CD4-positive, CD25-positive, alpha-beta regulatory T cell (primary cell): ENCODE measurements around the gene SRPK2. TPM values are rescaled to one million over a fixed set of nuclear protein-coding genes. Genes with fewer than 3 reads are reported as not detected.
A peak's percentile ranks its signal among the peaks of the same experiment; 100 is the strongest.

Experiments
- ATAC-seq, 2 donors: fragments of 150-1000 bp; cut with Tn5 transposase; one replicate each; pipeline ENCODE4 v1.10.0; 2021; ENCODE audit warnings: low read depth in 2 of 2, moderate number of reproducible peaks in 2 of 2, moderate library complexity in 1 of 2
- DNase-seq, 3 donors: peaks; one replicate each; pipeline versions ENCODE4 v3.0.0 to v3.0.0-alpha.2; 2012 to 2022; ENCODE audit warnings: mixed read lengths in 1 of 3
- H3K27ac ChIP-seq: one replicate; pipeline ENCODE4 v1.7.0; 2013; ENCODE audit warnings: mild to moderate bottlenecking, low read length; ENCODE audit not compliant: insufficient read depth, poor library complexity, severe bottlenecking
- H3K27me3 ChIP-seq: one replicate; pipeline ENCODE4 v1.7.0; 2013; ENCODE audit warnings: low read length; ENCODE audit not compliant: control insufficient read depth, insufficient read depth
- H3K36me3 ChIP-seq: one replicate; pipeline ENCODE4 v1.7.0; 2013; ENCODE audit warnings: mild to moderate bottlenecking, low read length, moderate library complexity; ENCODE audit not compliant: control insufficient read depth, insufficient read depth
- H3K4me1 ChIP-seq: 2 replicates; pipeline ENCODE4 v1.7.0; 2013; ENCODE audit warnings: mild to moderate bottlenecking, low read length; ENCODE audit not compliant: insufficient read depth, control insufficient read depth, poor library complexity, severe bottlenecking
- H3K4me3 ChIP-seq: one replicate; pipeline ENCODE4 v1.7.0; 2013; ENCODE audit warnings: low read depth, mild to moderate bottlenecking, low read length, moderate library complexity
- H3K9me3 ChIP-seq, 2 experiments: 1 replicate in 1 of 2; 2 replicates in 1 of 2; pipeline ENCODE4 v1.7.0; 2013; ENCODE audit warnings: low read length in 2 of 2, mild to moderate bottlenecking in 1 of 2, moderate library complexity in 1 of 2; ENCODE audit not compliant: control insufficient read depth in 2 of 2
- H3K27ac Mint-ChIP-seq, 3 donors: one replicate each; pipeline ENCODE4 v1.8.0; 2020 to 2022; ENCODE audit warnings: mild to moderate bottlenecking in 3 of 3, mixed read lengths in 3 of 3, moderate library complexity in 2 of 3
- H3K27me3 Mint-ChIP-seq: one replicate; pipeline ENCODE4 v1.8.0; 2022; ENCODE audit warnings: mild to moderate bottlenecking, mixed read lengths
- H3K36me3 Mint-ChIP-seq: one replicate; pipeline ENCODE4 v1.8.0; 2020; ENCODE audit warnings: mixed read lengths
- H3K4me1 Mint-ChIP-seq, 4 donors: one replicate each; pipeline ENCODE4 v1.8.0; 2020 to 2022; ENCODE audit warnings: mixed read lengths in 4 of 4, mild to moderate bottlenecking in 1 of 4
- H3K4me3 Mint-ChIP-seq, 4 donors: one replicate each; pipeline ENCODE4 v1.8.0; 2020 to 2022; ENCODE audit warnings: mild to moderate bottlenecking in 4 of 4, mixed read lengths in 4 of 4, moderate library complexity in 3 of 4
- H3K9me3 Mint-ChIP-seq, 7 donors: one replicate each; pipeline ENCODE4 v1.8.0; 2020 to 2022; ENCODE audit warnings: mixed read lengths in 7 of 7, mild to moderate bottlenecking in 3 of 7, moderate library complexity in 2 of 7
- polyA plus RNA-seq, 4 donors: library from polyadenylated mRNA; unstranded; fragments of 300-500 nt; fragmentation: Illumina TruSeq; gene quantifications; one replicate each; pipeline ENCODE4 v1.2.3, GENCODE V29; 2021
- total RNA-seq: library from RNA; stranded (reverse); gene quantifications from one replicate; pipeline ENCODE4 v1.2.3, GENCODE V29; 2022

The SRPK2 gene
- total and polyA plus RNA-seq, 5 donors from 2014 or later: 50.3 to 77.2 (median 62.6) TPM

DNA sequence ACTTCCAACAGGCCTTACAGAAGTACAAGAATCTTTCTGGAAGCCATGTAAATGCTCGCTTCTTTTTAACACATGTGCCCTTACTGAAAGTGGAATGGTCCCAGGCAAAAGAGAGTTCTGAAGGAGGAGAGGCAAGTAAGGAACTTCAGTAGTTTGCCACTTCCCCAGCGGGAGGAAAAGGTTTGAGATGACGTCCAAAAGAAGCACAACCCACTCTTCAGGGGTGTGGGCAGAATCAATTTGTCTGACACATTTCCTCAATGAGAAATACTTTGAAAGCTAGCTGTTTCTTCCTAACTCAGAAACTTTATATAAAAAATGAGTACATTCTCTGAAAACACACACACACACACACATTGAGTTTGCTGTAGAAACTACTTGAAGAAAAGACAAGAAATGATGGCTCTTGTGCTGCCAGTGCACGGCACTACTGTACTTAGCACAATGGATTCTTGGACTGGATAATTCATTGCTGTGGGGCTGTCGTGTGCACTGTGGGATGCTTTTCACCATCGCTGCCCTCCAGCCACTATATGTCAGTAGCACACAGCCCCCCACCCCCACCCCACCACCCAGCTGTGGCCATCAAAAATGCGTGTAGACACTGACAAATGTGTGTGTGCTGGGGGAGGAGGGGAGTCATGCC, 183.0 kb downstream of the SRPK2 start:
- H3K4me1 Mint-ChIP-seq: peaks cover 20 to 75% (median 52%) of the 10 kb centered on the region in 4 donors
- H3K4me3 ChIP-seq: peak overlapping the region; percentile 20
- peaks cover 21% of the 10 kb centered on the region for H3K36me3 ChIP-seq
- H3K4me1 ChIP-seq: peaks cover 33% of the 10 kb centered on the region
- H3K9me3 ChIP-seq: no peaks in the 10 kb centered on the region
- no peaks in the 10 kb centered on the region for H3K9me3 Mint-ChIP-seq
- no peak overlapping the region for H3K27ac ChIP-seq
- no peaks in the 10 kb centered on the region for H3K27me3 Mint-ChIP-seq
- peaks cover 32% of the 10 kb centered on the region for H3K36me3 Mint-ChIP-seq
- peak in 2 of 3 donors; percentile 41 to 77 for DNase-seq
- ATAC-seq: peak; percentile 73 to 84
- H3K27ac Mint-ChIP-seq: peak overlapping the region; percentile 79 to 87 (median 81)
- H3K4me3 Mint-ChIP-seq: peak overlapping the region in 3 of 4 donors; percentile 4 to 66 (median 59)
- no peaks in the 10 kb centered on the region for H3K27me3 ChIP-seq

DNA sequence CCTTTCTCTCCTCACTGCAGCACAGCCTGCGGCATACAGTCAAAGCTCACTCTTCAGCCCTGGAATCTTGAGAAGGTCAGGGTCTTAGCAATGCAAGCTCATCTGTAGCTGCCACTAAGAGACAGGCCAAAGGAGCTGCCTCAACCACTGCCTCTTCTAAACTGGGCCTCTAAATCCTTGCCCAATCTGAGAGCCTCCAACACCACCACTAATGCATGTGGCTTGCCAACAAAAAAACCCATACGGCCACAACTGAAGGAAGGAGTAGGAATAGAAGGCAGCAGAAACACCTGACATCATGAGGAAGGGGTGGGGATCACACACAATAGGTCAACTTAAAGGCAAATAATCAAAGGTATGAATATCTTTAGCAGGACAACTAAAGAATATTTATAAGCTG, 183.8 kb downstream of the SRPK2 start:
- no peak for ATAC-seq
- H3K4me3 Mint-ChIP-seq: no peak overlapping the region
- no peaks in the 10 kb centered on the region for H3K9me3 Mint-ChIP-seq
- H3K4me1 Mint-ChIP-seq: peaks cover 19 to 68% (median 49%) of the 10 kb centered on the region in 4 donors
- no peaks in the 10 kb centered on the region for H3K27me3 Mint-ChIP-seq
- H3K36me3 Mint-ChIP-seq: peaks cover 39% of the 10 kb centered on the region
- peaks cover 29% of the 10 kb centered on the region for H3K4me1 ChIP-seq
- no peak for DNase-seq
- H3K27ac Mint-ChIP-seq: peak overlapping the region in 2 of 3 donors; percentile 79 to 87
- H3K36me3 ChIP-seq: peaks cover 28% of the 10 kb centered on the region
- H3K27me3 ChIP-seq: no peaks in the 10 kb centered on the region
- no peak overlapping the region for H3K27ac ChIP-seq
- H3K4me3 ChIP-seq: no peak overlapping the region
- H3K9me3 ChIP-seq: no peaks in the 10 kb centered on the region

GRCh38 chr7:105204520-105204919, 184.2 kb downstream of the SRPK2 start:
- H3K36me3 Mint-ChIP-seq: peaks cover 39% of the 10 kb centered on the region

GRCh38 chr7:105202616-105203015, 186.1 kb downstream of the SRPK2 start:
- ATAC-seq (no peak), DNase-seq (no peak)
- Mint-ChIP-seq H3K36me3 (peaks cover 42% of the 10 kb centered on the region), H3K27me3 (no peaks in the 10 kb centered on the region), H3K4me3 (no peak overlapping the region), H3K4me1 (peaks cover 14 to 57% (median 40%) of the 10 kb centered on the region in 4 donors), H3K27ac (no peak overlapping the region), H3K9me3 (no peaks in the 10 kb centered on the region)
- H3K4me3 ChIP-seq: no peak overlapping the region
- peaks cover 40% of the 10 kb centered on the region for H3K36me3 ChIP-seq
- H3K27me3 ChIP-seq: no peaks in the 10 kb centered on the region
- H3K4me1 ChIP-seq: peaks cover 17% of the 10 kb centered on the region
- no peak overlapping the region for H3K27ac ChIP-seq
- no peaks in the 10 kb centered on the region for H3K9me3 ChIP-seq

More at GRCh38 chr7:105204520-105204919, 184.2 kb downstream of the SRPK2 start:
- Histone ChIP-seq H3K27ac (no peak overlapping the region), H3K4me1 (peaks cover 26% of the 10 kb centered on the region), H3K4me3 (no peak overlapping the region), H3K27me3 (no peaks in the 10 kb centered on the region), H3K9me3 (no peaks in the 10 kb centered on the region), H3K36me3 (peaks cover 29% of the 10 kb centered on the region)
- DNase-seq (no peak), ATAC-seq (no peak)
- Mint-ChIP-seq H3K27me3 (no peaks in the 10 kb centered on the region), H3K9me3 (no peaks in the 10 kb centered on the region), H3K4me1 (peaks cover 19 to 65% (median 48%) of the 10 kb centered on the region in 4 donors), H3K4me3 (peak overlapping the region in 1 of 4 donors; percentile 39), H3K27ac (peak overlapping the region in 2 of 3 donors; percentile 79 to 87)

DNA sequence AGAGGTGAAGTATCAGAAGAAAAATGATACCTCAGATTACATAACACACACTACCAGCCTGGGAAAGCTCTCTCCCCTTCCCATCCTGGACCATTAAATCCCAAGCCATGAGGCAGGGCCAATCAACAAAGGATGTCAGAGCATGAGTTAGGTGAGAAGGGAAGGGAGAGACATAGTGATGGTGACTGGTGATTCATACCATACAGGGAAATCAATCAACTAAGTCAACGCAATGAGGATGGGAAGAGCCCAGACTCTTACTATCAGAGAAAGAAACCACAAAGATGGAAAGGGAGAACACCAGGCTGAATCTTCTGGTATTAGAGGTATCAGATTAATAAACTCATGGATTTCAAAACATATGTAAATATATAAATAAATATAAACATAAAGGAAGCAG, 189.3 kb downstream of the SRPK2 start:
- Mint-ChIP-seq H3K27me3 (no peaks in the 10 kb centered on the region), H3K27ac (no peak overlapping the region), H3K36me3 (peaks cover 42% of the 10 kb centered on the region), H3K4me3 (no peak overlapping the region), H3K9me3 (no peaks in the 10 kb centered on the region), H3K4me1 (peaks cover 24 to 35% (median 29%) of the 10 kb centered on the region in 4 donors)
- no peaks in the 10 kb centered on the region for H3K27me3 ChIP-seq
- no peak overlapping the region for H3K4me3 ChIP-seq
- H3K36me3 ChIP-seq: peaks cover 43% of the 10 kb centered on the region
- ATAC-seq (no peak), DNase-seq (no peak)
- H3K4me1 ChIP-seq: no peaks in the 10 kb centered on the region
- H3K9me3 ChIP-seq: no peaks in the 10 kb centered on the region
- no peak overlapping the region for H3K27ac ChIP-seq

DNA sequence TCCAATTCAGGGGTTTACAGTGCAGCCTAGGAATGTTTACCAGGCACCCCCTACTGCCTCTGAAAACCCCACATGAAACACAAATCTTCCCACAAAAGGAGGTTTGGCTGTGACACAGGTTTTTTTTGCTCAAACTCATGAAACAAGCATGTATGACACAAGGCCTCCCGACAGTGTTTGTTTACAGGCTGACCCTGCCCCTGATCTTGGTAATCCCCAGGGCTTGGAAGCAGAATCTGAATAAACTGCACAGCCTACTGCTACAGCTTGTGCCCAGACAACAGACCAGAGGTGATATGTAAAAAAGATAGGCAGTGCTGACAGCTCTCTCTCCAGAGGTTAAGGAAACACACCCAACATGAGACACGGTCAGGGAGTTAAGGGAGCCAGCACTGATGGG, 190.5 kb downstream of the SRPK2 start:
- Histone ChIP-seq H3K4me3 (no peak overlapping the region), H3K4me1 (no peaks in the 10 kb centered on the region), H3K27ac (no peak overlapping the region), H3K27me3 (no peaks in the 10 kb centered on the region), H3K9me3 (no peaks in the 10 kb centered on the region), H3K36me3 (peaks cover 40% of the 10 kb centered on the region)
- H3K9me3 Mint-ChIP-seq: no peaks in the 10 kb centered on the region
- no peak overlapping the region for H3K27ac Mint-ChIP-seq
- H3K4me1 Mint-ChIP-seq: peaks cover 15 to 31% (median 28%) of the 10 kb centered on the region in 4 donors
- H3K27me3 Mint-ChIP-seq: no peaks in the 10 kb centered on the region
- no peak for DNase-seq
- no peak for ATAC-seq
- peaks cover 40% of the 10 kb centered on the region for H3K36me3 Mint-ChIP-seq
- H3K4me3 Mint-ChIP-seq: no peak overlapping the region

DNA sequence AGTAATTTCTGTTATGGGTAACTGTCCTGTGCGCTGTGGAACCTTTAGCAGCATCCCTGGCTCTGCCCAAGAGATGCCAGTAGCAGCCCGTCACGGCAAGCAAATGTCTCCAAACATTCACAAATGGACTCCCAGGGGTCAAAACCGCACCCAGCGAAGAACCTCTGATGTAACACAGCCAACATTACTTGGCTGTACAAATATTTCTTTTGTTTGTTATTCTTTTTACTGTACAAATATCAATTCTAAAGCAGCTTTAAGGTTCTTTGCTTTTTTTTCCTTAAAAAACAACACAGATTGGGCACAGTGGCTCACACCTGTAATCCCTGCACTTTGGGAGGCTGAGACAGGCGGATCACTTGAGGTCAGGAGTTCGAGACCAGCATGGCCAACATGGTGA, 192.2 kb downstream of the SRPK2 start:
- no peaks in the 10 kb centered on the region for H3K9me3 Mint-ChIP-seq

GRCh38 chr7:105195891-105196290, 192.8 kb downstream of the SRPK2 start:
- H3K36me3 Mint-ChIP-seq: peaks cover 39% of the 10 kb centered on the region
- no peak overlapping the region for H3K4me3 Mint-ChIP-seq
- H3K4me1 Mint-ChIP-seq: peaks cover 14 to 31% (median 25%) of the 10 kb centered on the region in 4 donors
- H3K27me3 Mint-ChIP-seq: no peaks in the 10 kb centered on the region
- H3K27me3 ChIP-seq: no peaks in the 10 kb centered on the region
- H3K4me3 ChIP-seq: no peak overlapping the region
- H3K9me3 Mint-ChIP-seq: no peaks in the 10 kb centered on the region
- no peak overlapping the region for H3K27ac Mint-ChIP-seq
- no peaks in the 10 kb centered on the region for H3K4me1 ChIP-seq
- peaks cover 24% of the 10 kb centered on the region for H3K36me3 ChIP-seq
- no peaks in the 10 kb centered on the region for H3K9me3 ChIP-seq
- no peak for DNase-seq
- ATAC-seq: no peak
- no peak overlapping the region for H3K27ac ChIP-seq

More for the DNA sequence above, 192.2 kb downstream of the SRPK2 start:
- Mint-ChIP-seq H3K27ac (no peak overlapping the region), H3K36me3 (peaks cover 42% of the 10 kb centered on the region), H3K4me1 (peaks cover 14 to 30% (median 25%) of the 10 kb centered on the region in 4 donors), H3K4me3 (no peak overlapping the region), H3K27me3 (no peaks in the 10 kb centered on the region)
- Histone ChIP-seq H3K4me1 (no peaks in the 10 kb centered on the region), H3K4me3 (no peak overlapping the region), H3K36me3 (peaks cover 30% of the 10 kb centered on the region), H3K9me3 (no peaks in the 10 kb centered on the region), H3K27me3 (no peaks in the 10 kb centered on the region), H3K27ac (no peak overlapping the region)
- ATAC-seq (no peak), DNase-seq (no peak)
